KBM-7 (cell line): ENCODE measurements around the gene MYH9.
"Not testable (repeated sequence)": the region's sequence is repeated elsewhere in the genome, so short reads cannot be mapped to it uniquely, and the experiment has no call there.

ENCODE experiments used
- DNase-seq: peaks from one replicate; pipeline ENCODE4 v3.0.0-alpha.2; 2015
- in situ Hi-C: fragments of 300-500 bp; cut with MboI; formaldehyde crosslinking; loops from 2 replicates; pipeline ENCODE4 v1.14.3; 2020; ENCODE audit warnings: low sequenced_read_pairs, low pct_unique_long_range_greater_than_20kb, mixed read lengths

MYH9 gene

DNA sequence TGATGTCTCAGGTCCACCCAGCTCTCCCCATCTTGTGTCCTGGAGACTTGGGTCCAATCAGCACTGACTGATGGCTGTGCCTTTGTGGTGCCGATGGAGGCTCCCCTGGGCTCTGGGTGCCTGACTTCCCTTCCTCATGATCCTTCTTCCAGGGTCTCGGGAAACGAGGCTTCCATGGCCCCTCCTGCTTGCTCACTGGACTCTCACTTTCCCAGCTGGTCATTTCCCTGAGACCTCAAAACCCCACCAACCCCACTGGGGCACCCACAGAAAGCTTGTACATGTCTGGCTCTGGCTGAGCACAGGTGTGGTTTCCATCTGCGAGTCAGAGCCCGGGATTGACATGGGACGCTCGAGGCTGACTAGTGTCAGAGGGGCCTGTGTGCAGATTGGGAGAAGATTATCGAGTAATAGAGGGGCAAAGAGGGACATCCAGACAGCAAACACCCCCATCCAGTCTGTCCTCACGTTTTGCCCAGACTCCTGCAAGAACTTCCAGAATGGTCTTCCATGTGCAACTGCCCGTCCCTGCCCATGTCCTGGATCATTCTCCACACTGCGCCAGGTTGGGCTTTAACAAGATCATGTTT is 119.8 kb downstream of the MYH9 start:
- in situ Hi-C loops: no loop called here
- DNase-seq: no peak

DNA sequence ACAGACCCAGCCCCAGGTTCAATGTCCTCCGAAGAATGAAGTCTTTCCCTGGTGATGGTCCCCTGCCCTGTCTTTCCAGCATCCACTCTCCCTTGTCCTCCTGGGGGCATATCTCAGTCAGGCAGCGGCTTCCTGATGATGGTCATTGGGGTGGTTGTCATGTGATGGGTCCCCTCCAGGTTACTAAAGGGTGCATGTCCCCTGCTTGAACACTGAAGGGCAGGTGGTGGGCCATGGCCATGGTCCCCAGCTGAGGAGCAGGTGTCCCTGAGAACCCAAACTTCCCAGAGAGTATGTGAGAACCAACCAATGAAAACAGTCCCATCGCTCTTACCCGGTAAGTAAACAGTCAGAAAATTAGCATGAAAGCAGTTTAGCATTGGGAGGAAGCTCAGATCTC is 120.7 kb downstream of the MYH9 start:
- in situ Hi-C loops: no loop called here
- DNase-seq: no peak

DNA sequence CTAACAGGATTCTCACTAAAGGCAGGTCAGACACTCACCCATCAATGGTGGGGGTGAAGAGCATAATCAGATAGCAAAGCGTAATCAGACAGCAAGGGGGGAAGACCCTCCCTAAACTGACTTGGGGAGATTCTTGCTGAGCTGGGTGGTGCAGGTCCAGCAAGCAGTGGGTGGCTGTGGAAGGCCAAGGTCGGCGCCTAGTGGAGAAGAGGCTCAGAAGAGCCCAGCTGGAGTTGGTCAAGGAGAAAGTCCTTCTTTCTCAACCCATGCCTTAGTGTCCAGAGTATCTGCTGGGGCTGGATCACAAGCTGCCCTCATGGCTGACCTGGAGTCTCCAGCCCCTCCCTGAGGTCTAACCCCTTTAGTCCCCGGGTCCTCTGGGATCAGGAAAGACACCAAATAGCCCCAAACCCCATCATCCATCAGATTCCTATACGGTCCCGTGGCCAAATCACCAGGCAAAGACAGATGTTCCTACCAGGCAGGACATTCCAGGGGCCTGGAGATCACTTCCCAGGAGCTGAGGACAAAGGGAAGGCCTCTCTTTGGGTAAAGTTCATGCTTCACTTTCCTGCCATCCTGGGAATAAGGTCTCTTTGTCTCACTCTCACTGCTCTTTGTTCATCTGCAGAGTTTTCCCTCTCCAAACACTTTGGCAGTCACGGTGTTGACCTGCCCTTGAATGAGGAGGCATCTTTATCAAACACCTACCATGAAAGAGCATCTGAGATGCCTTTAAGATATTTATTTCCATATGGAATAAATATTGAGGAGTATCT is 123.7 kb downstream of the MYH9 start:
- in situ Hi-C loops, DNase-seq: not testable (repeated sequence)

DNA sequence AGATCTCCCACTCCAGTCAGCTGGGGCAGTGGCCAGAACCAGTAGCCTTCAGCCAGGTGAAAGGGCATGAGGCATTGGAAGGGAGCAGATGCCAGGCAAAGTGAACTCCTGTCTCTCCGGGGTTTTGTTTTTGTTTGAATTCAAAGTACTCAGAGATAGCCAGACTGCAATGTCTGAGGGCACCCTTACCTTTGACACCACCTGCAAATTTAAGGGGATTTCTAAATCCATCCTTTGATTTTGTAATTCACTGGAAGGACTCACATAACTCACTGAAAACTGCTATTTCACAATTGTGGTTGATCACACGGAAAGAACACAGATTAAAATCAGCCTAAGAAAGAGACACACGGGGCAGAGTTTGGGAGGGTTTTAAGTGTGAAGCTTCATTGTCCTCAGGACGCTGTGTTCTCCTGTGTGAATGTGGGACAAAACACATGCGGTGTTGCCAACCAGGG is 124.5 kb downstream of the MYH9 start:
- DNase-seq, in situ Hi-C loops: not testable (repeated sequence)

DNA sequence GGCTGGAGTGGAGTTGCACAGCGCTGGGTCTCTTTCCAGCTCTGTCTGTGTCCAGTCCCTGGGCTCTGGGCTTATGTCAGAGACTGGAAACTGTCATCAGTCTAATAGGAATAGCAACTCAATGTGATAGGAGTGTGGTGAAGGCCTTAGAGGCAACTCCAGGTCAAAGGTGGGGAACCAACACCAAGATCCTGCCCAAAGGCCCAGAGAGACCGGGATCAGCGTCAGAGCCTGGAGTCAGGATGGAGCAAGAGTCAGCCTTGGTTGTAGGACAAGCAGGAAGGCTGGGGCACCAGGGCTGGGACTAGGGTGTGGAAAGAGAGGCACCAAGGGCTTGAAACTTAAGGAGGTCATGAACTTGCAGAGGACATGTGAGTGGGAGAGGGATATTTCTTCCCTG is 125.5 kb downstream of the MYH9 start:
- DNase-seq, in situ Hi-C loops: not testable (repeated sequence)

DNA sequence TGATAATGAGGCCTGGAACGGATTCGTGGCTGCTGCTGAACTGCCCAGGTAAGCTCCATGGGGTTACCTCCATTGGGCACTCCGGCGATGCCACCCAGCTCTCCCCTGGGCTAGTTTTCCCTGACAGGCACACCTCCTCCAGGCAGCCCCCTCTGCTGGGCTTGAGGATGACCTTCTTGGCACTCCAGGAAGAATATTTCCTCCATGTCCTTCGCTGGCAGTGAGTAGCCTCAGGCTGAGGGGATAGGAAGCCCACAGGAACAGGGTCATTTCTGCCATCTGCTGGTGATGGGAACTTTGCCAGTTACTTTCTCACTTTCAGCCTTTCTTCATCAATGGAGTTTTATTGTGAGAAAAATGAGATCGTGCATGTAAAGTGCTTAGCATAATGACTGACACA is 126.1 kb downstream of the MYH9 start:
- in situ Hi-C loops, DNase-seq: not testable (repeated sequence)

DNA sequence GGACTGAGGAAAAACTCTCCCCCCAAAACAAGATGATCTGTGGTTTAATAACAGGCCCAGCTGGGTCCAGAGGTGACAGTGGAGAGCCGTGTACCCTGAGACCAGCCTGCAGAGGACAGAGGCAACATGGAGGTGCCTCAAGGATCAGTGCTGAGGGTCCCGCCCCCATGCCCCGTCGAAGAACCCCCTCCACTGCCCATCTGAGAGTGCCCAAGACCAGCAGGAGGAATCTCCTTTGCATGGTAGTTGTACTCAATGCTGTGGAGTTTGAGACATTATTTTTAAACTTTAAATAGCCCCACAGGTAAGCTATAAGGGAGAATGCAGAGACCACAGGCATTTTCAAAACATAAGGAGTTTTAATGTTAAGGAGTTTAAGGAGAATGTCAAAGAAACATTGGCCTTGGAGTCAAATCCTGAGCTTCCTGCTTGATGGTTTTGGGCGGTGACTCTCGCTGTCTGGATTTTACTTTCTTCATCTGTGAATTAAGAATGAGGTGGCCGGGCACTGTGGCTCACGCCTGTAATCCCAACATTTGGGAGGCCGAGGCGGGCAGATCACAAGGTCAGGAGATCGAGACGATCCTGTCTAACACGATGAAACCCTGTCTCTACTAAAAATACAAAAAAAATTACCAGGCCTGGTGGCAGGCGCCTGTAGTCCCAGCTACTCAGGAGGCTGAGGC is 128.0 kb downstream of the MYH9 start:
- no peak for DNase-seq
- in situ Hi-C loops: no loop called here

DNA sequence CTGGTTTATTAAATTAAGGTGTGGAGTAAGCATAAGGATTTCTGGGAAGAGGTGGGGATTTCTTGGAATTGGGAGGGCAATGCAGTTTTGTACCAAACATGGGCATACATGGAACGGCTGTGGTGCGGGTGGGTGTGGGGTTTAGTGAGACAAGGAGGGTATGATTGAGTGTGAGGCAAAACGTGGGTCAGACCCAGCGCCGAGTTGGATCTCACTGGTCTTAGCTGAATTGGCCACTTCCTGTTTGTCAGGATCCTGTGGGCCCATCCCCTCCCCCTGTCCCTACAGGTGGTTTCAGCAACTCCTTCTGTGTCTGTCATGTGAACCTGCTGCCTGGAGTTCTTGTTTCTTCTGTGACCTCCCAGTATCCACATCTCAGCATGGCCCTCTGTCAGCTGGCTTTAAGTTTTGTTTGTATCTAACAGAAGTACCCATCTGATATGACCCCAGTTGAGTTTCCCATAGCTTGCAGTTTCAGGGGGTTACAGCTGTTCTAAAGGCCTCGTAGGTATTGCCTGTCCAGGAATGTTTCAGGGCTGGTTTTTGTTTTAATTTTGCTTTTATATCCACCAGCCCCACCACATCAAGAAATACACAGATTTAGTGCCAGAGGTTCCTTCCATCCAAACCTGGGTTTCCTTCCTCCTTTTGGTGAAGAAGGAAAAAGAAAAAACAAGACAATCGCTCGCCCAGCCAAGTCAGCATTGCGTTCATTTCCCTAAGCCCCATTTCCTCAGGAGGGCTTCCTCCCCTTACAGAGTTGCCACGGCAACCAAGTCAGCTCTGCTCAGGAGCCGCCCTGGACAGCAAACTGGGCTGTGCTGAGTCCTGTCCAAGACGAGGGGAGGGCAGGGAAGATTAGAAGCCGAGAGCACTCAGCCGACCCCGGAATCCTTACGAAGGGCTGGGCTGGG is 128.8 kb downstream of the MYH9 start:
- in situ Hi-C loops: no loop called here
- DNase-seq: peak; percentile 69

DNA sequence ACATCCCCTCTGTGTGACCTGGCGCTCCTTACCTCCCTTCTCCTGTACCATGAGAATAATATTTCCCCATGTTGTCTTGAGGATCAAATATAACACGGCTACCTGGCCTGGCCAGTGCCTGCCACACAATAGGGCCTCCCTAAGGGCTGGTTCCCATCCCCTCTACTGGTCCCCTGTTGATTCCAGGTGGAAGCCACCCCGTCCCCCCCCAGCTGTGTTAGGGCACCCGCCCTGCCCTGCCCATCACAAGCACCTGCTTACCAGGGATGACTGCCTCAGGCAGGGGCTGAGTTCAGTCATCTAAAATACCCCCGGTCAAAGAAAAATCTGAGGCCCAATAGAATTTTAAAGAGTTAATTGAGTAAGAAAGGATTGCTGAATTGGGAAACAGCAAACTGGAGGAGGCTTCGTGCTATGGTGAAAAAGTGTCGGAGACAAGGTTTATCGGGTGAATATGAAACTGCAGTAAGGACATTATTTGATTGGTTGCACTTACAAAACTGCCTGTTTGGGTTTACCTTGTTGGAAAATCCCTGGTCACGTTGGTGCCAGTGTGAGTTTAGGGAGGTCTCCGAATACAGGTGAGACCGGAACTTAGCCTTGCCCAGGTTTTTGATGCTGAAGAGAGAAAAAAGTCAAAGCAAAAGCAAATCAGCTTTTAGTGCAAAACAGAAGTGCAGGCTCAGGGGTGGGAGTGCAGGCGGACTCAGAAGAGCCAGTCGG is 129.7 kb downstream of the MYH9 start:
- in situ Hi-C loops: no loop called here
- no peak for DNase-seq

DNA sequence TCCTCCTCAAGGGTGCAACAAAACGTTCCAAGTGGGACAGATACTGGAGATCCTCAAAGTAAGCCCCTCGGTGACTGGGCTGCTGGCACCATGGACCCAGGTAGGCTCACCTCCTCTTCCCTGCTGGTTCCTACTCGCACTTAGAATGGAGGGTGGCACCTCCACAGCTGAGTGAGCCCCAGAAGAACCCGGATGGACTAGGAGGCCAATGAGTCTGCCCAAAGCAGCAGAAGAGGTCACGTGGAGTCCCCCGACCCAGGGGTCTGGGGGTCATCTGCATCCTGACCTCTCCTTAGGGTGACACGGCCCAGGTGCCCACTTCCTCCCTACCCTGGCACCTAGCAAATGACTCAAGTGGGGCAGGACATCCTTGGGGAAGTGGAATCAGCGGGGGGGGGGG is 130.5 kb downstream of the MYH9 start:
- in situ Hi-C loops: no loop called here

DNA sequence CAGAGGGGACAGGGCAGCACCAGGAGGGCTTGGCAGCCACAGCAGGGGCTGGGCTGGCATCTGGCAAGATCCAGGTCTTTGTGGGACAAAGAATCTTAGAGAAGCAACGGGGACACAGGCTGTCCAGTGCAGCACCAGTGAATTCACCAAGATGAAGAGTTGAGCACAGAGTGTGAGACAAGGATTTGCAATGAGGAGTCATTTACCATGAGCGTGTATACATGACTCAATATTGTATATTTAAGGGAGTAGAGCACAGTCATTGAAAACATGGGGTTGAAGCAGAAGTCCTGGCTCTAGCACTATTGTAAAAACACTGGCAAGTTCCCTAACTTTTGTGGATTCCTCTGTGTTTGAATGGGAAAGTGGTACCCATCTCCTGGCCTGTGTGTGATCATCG is 131.3 kb downstream of the MYH9 start:
- no peak for DNase-seq
- in situ Hi-C loops: no loop called here

More for the DNA sequence above, 130.5 kb downstream of the MYH9 start:
- no peak for DNase-seq

DNA sequence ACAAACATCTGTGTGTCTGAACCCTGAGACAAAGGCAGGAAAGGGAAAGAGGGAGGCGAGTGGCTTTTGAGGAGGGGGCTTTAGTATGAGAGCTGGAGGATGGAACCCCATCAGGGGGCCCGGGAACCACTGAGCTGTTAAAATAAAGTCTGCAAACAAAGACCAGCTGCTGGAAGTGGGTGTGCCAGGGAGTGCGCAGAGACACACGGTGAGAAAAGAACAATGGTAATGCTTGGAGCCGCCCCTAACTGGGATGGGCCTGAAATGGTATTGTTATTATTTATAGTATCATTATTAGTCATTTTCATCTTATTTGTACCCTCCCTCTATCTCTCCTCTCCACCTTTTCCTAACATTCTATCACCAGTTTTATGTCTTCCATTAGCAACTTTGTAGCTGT is 132.2 kb downstream of the MYH9 start:
- DNase-seq: not testable (repeated sequence)

DNA sequence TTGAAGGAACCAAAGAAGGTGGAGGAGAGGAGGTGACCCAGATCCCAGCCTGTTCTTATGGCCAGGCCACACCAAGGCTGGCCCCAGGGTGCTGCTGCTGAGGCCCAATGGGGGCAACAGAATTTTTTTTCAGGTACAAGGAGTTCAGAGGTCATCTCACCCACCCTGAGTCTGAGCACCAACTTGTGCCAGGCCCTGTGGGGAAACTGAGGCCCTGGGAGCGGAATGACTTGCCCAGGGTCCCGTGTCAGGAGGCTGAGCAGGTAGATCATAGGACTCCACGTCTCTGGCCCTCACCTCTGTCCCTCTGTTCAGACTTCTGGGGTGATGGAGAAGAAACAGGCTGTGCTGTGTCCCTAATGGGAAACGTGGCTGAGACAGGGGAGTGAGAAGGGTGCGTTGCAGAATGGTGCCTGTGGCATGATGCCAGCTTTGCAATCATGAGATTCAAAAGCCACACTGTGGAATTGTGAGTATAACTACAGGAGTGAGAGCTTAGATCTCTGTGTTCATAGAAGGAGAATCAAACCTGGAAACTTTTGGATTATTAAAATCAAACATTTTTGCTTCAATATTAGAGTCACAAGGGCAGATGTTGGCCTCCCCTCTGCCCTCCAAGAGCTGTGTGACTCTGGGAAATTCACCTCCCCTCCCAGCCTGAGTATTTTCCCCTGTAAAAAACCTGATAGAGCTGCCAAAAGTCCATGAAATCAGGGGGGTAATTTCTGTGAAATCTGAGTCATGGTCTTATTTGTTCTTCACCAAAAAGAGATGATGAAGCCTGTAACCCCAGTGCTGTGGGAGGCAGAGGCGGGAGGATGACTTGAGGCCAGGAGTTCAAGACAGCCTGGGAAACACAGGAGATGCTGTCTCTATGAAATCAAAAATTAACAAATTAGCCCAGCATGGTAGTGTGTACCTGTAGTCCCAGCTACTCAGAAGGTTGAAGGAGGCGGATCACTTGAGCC is 134.0 kb downstream of the MYH9 start:
- DNase-seq: no peak
- in situ Hi-C loops: no loop called here

More for the DNA sequence above, 132.2 kb downstream of the MYH9 start:
- in situ Hi-C loops: not testable (repeated sequence)

DNA sequence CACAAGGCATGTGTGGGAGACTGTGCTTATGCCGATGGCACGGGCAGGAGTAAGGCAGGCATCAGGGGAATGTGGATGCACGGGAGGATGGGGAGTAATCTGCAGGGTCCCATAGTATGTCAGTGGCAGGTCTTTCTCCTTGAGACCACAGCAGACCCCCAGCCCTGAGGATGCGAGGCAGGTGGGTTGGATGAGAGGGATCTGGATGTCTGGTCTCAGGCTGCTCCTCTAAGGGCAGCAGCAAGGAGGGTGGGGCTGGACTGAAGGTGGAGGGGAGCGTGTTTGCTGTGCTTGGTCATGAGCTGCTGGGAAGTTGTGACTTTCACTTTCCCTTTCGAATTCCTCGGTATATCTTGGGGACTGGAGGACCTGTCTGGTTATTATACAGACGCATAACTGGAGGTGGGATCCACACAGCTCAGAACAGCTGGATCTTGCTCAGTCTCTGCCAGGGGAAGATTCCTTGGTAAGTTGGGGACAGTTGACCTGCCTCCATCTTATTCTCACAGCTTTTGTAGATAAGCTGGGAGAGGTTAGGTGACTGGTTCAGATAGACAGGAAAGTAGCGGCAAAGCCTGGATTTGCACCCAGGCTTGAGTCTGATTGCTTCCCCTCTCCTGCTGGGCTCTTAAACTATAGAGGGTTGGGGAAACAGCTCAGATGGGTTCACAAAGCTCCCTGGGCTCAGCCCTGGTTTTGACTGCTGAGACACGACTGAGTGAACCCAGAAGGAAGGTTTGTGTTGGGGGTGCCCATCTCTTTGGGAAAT is 134.8 kb downstream of the MYH9 start, which contains the start of gene APOL1:
Gene APOL1, plus strand, starts transcription at position 380 of the 769 bp plus-strand sequence. CDS start 1,823 bp downstream, outside the sequence.
- DNase-seq: peak; percentile 47
- in situ Hi-C loops: no loop called here

DNA sequence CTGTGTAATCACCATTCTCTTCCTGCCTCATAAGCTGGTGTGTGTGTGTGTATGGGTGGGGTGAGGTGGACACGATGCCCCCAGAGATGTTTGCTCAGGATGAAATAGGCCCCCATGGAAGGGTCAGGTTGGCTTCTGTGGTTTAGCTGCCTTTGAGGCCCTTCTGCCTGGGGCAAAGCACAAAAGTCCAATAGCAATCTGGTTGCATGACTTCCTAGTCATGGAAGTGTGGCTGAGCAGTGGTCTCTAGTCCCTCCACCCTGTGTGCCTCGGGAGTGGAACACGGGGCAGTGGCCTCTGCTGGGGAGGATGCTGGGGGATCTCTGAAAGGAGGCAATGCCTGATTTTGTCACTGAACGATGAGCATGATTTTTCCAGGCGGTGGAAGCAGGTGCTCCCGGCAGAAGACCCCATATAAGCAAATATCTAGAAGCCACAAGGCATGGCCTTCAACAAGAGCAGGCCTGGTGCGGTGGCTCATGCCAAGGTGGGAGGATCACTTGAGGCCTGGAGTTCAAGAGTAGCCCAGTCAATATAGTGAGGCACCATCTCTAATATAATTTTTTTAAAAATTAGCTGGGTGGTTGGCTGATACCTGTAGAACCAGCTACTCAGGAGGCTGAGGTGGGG is 135.7 kb downstream of the MYH9 start:
- in situ Hi-C loops, DNase-seq: not testable (repeated sequence)

DNA sequence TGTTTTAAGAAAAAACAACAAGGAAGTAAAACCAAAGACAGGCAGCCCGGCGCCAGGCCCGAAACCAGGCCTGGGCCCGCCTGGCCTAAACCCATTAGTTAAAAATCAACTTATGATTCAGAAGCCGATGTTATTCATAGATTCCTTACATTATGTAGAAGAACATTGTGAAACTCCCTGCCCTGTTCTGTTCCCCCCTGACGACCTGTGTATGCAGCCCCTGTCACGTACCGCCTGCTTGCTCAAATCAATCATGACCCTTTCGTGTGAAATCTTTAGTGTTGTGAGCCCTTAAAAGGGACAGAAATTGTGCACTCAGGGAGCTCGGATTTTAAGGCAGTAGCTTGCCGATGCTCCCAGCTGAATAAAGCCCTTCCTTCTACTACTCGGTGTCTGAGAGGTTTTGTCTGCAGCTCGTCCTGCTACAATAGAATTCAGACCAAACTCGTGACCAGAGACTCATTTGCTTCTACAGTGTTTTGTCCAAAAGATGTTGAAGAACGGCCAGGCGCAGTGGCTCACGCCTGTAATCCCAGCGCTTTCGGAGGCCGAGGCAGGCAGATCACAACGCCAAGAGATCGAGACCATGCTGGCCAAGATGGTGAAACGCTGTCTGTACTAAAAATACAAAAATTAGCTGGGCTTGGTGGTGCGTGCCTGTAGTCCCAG is 137.3 kb downstream of the MYH9 start:
- DNase-seq, in situ Hi-C loops: not testable (repeated sequence)
